Measurements from ENCODE around the gene FOXL1. TPM values are rescaled to one million over a fixed set of nuclear protein-coding genes. Genes with fewer than 3 reads are reported as not detected.

The FOXL1 gene
- total RNA-seq, result 0.05 and 0.23 TPM in 2 replicates

DNA sequence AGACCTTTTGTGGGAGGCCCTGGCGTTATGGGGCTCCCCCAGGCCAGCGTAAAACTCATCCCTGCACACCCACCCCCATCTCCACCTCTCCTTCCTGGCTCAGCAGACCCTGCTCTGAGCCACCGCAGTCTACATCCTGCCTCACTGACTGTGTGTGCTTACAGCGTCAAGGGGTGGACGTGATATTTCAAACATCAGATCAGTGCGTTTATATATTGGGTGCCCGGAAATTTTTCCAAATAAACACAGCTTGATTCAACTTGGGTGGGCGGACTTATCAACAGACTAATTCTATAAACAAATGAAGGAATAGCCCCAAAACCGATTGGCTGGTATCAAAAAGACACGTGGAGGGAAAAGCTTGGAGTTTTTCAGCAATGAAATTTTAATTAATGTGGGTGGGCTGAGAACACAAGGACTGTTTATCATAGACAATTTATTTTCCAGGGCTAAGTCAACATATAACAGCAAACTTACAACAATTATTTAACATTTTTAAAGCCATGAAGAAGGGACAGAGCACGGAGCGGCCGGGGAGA, at the start of gene FOXL1:
Gene FOXL1 (plus strand): TSS at position 489 of the 539 bp plus-strand sequence. CDS start 175 bp downstream, outside the sequence.
- peaks cover 10% of the 10 kb centered on the region for H3K4me1 Mint-ChIP-seq (ENCODE audit: low read depth)
- H3K27ac Mint-ChIP-seq, result no peak within 1 kb of the TSS
- H3K27me3 Mint-ChIP-seq (ENCODE audit: low read depth), result peaks cover 71% of the 10 kb centered on the region
- no peak for DNase-seq (ENCODE audit: low spot score)
- H3K36me3 Mint-ChIP-seq (ENCODE audit: low read depth), result no peaks in the 10 kb centered on the region
- intact Hi-C loops (cut with micrococcal nuclease), result loop anchor here (5.0 kb wide), 2 partner anchors 184 to 299 kb away; no protein-coding TSS in a partner anchor
- H3K4me3 Mint-ChIP-seq (ENCODE audit: low read depth), result peak within 1 kb of the TSS; percentile 33
- H3K9me3 Mint-ChIP-seq, result no peaks in the 10 kb centered on the region

DNA sequence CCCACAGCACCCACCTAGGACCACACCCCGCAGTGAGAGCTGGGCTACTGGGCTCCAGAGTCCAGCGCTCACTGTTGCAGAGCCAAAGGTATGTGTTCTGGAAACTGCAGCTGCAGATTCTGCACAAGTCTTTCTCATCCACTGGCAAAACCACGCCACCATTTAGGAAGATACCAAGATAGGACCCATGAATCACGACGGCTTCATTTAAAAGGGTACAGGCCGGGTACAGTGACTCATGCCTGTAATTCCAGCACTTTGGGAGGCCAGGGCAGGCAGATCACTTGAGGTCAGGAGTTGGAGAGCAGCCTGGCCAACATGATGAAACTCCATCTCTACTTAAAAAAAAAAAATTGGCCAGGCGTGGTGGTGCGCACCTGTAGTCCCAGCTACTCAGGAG, 49.2 kb upstream of the FOXL1 start:
- no peak for DNase-seq (ENCODE audit: low spot score)
- H3K9me3 Mint-ChIP-seq, result no peaks in the 10 kb centered on the region
- intact Hi-C loops (cut with micrococcal nuclease), result loop anchor here (10.0 kb wide), 1 partner anchor 454 kb away; no protein-coding TSS in a partner anchor
- no peak overlapping the region for H3K4me3 Mint-ChIP-seq (ENCODE audit: low read depth)
- H3K4me1 Mint-ChIP-seq (ENCODE audit: low read depth), result no peaks in the 10 kb centered on the region
- H3K27ac Mint-ChIP-seq, result no peak overlapping the region
- no peaks in the 10 kb centered on the region for H3K27me3 Mint-ChIP-seq (ENCODE audit: low read depth)
- peaks cover 3% of the 10 kb centered on the region for H3K36me3 Mint-ChIP-seq (ENCODE audit: low read depth)

DNA sequence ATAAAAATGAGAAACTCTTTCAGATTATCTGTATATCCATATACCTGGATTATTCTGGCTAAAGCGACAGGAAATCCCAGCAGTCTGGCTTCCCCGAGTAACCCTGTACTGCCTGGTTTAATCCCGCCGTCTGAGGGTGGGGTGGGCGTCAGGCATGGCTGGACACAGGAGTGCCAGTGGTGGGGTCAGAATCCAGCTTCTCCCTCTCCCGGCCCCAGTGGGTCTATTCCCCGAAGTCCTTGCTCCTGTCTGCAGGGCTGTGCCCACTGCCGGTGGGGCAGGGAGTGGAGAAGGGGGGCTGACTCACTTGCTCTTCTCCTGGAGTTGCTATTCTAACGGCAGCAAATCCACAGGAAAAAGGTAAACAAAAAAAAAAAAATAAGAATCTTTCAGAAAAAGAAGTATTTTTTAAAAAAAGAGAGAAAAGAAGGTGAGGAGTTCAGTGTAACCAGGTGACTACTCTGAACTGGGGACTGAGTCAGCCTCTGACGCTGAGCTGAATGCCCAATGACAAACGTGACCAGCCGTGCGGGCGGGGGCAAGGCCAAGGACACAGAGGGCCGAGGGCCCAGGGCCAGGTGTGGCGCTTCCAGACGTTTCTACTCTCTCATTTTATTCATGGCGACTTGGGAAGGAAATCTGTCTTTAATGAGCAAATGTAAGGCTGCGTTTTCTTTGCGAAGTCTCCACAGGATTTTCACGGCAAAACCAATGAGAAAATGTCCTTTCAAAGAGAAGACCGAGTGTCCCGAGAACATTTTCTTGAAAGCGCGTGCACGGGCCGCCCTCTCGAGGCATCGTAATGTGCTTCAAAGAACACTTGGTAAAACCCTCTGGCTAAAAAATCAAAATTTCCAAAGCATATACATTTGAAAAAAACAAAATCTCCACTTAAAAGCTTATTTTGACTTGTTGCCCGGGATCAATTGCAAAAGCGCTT, 47.8 kb upstream of the FOXL1 start:
- Mint-ChIP-seq H3K9me3 (no peaks in the 10 kb centered on the region), H3K36me3 (ENCODE audit: low read depth) (peaks cover 3% of the 10 kb centered on the region), H3K4me1 (ENCODE audit: low read depth) (no peaks in the 10 kb centered on the region), H3K27ac (no peak overlapping the region), H3K4me3 (ENCODE audit: low read depth) (no peak overlapping the region), H3K27me3 (ENCODE audit: low read depth) (no peaks in the 10 kb centered on the region)
- intact Hi-C loops (cut with micrococcal nuclease), result no loop called here
- no peak for DNase-seq (ENCODE audit: low spot score)

DNA sequence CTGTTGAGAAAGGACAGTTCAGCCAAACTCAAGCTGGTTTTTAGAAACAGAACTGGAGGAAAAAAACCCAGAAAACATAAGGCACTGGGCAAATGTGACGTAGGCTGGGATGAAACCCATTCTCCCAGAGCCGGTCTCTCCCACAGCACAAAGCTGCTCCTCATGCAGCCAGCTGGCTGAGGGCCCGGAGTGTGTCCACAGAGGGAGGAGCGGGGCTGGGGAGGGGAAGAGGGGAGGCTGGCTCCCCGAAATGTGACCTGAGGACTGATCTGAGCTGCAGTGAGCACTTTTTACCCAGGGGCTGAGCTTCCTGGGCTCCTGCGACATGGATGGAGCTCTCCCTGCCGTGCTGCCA, 47.2 kb upstream of the FOXL1 start:
- intact Hi-C loops (cut with micrococcal nuclease), result no loop called here
- no peak overlapping the region for H3K4me3 Mint-ChIP-seq (ENCODE audit: low read depth)
- H3K27me3 Mint-ChIP-seq (ENCODE audit: low read depth), result no peaks in the 10 kb centered on the region
- no peak for DNase-seq (ENCODE audit: low spot score)
- no peak overlapping the region for H3K27ac Mint-ChIP-seq
- H3K4me1 Mint-ChIP-seq (ENCODE audit: low read depth), result no peaks in the 10 kb centered on the region
- peaks cover 3% of the 10 kb centered on the region for H3K36me3 Mint-ChIP-seq (ENCODE audit: low read depth)
- H3K9me3 Mint-ChIP-seq, result no peaks in the 10 kb centered on the region

DNA sequence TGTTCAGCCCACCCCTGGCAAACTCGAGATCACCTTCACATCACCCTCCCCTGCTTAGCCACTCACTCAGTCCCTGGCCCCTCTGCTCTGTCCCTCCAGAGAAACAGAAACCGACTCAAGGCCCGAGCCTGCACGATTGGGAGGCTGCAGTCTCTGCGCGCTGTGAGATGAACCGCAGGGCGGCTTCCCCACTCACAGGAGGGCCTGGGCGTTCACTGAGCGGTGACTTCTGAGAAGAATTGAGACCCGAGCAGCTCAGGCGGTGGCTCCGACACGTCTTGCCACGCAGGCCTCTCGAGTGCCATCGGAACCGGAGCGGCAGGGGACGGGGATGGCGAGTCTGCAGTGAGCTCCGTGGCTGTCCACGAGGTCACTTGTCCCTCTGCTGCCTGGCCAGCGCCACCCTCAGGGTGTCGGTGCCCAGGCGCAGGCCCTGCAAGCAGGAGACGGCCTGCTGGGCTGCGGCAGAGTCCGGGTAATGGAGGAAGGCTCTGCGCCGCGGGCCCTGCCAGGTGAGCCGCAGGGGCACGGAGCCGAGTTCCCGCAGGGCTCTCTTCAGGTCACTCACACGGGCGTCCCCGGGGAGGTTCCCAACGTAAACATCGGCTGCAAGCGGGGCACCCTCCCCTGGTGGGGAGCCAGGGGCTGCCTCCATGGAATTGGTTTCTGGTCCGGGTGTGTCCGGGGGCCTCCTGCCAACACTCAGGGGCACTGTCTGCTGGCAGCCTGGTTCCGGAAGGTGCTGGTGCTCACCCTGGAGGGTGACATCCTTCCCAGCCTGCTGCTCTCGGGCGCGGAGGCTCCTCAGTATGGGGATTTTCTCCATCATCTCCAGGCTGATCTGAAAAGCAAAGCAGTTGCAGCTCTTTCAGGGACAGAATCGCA, 46.5 kb upstream of the FOXL1 start:
- H3K4me1 Mint-ChIP-seq (ENCODE audit: low read depth), result no peaks in the 10 kb centered on the region
- no peak for DNase-seq (ENCODE audit: low spot score)
- no peak overlapping the region for H3K27ac Mint-ChIP-seq
- no peaks in the 10 kb centered on the region for H3K9me3 Mint-ChIP-seq
- intact Hi-C loops (cut with micrococcal nuclease), result no loop called here
- no peak overlapping the region for H3K4me3 Mint-ChIP-seq (ENCODE audit: low read depth)
- no peaks in the 10 kb centered on the region for H3K27me3 Mint-ChIP-seq (ENCODE audit: low read depth)
- peaks cover 3% of the 10 kb centered on the region for H3K36me3 Mint-ChIP-seq (ENCODE audit: low read depth)

DNA sequence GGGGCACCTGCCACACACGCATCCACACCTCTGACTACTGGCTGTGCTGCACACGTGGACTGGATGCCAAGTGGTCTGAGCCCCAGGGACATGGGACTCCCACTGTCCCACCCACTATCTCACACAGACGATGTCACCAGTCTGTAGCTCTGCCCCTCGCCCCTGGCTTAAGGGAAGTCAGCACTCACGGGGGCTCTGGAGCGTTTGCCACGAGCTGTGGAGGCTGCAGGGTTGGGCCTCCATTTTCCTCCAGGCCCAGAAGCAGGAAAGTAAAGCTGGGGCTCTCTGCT, 45.9 kb upstream of the FOXL1 start:
- Mint-ChIP-seq H3K4me3 (ENCODE audit: low read depth) (no peak overlapping the region), H3K27me3 (ENCODE audit: low read depth) (no peaks in the 10 kb centered on the region), H3K4me1 (ENCODE audit: low read depth) (no peaks in the 10 kb centered on the region), H3K27ac (no peak overlapping the region), H3K9me3 (no peaks in the 10 kb centered on the region), H3K36me3 (ENCODE audit: low read depth) (peaks cover 3% of the 10 kb centered on the region)
- intact Hi-C loops (cut with micrococcal nuclease), result no loop called here
- no peak for DNase-seq (ENCODE audit: low spot score)

DNA sequence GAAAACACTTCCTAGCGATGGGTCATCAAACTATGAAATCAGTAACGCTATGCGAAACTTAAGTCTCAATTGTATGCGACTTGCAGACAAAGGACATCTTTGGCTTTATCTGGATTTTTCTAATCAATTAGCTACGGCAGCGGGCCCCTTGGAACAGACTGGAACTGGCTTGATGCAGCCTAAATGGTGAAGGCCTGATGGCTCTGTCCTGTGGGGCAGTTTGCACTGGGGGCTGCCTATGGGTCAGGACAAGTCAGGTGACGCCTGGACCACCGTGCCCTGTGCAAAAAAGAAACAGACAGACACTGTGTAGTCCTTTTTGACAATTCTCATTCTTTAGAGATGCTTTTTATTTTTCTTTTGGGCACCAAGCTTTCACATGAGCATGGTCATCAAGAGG, 45.3 kb upstream of the FOXL1 start:
- Mint-ChIP-seq H3K27ac (no peak overlapping the region), H3K4me1 (ENCODE audit: low read depth) (no peaks in the 10 kb centered on the region), H3K4me3 (ENCODE audit: low read depth) (no peak overlapping the region), H3K27me3 (ENCODE audit: low read depth) (no peaks in the 10 kb centered on the region), H3K36me3 (ENCODE audit: low read depth) (peaks cover 3% of the 10 kb centered on the region), H3K9me3 (no peaks in the 10 kb centered on the region)
- DNase-seq (ENCODE audit: low spot score), result no peak
- intact Hi-C loops (cut with micrococcal nuclease), result no loop called here

DNA sequence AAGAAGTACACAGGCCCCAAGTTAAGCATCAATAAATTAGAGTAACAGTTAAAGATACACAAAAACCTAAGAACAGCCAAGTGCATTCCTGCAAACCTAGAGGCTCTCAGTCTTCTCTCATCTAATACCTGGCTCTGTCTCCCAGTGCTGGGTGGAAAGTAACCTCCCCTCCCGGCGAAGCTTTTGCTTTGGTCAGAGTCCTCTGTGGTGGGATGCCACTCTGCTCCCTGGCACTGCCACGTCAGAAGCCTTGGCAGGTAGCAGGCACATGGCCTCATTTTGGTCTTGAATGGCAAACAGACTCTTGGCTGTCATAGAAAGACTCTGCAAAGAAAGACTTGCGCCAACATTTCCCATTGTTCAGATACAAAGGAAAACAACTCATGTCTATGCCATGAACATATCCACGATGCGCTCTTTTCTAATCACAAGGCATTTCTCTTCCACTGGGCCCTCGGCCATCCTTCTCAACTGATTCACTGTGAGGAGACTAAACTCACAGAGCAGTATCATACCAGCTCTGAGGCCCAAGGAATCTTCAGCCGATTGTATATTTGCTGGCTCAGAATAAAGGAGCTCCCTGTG, 44.5 kb upstream of the FOXL1 start:
- DNase-seq (ENCODE audit: low spot score), result no peak
- intact Hi-C loops (cut with micrococcal nuclease), result no loop called here
- H3K27me3 Mint-ChIP-seq (ENCODE audit: low read depth), result no peaks in the 10 kb centered on the region
- no peaks in the 10 kb centered on the region for H3K9me3 Mint-ChIP-seq
- H3K4me1 Mint-ChIP-seq (ENCODE audit: low read depth), result no peaks in the 10 kb centered on the region
- H3K4me3 Mint-ChIP-seq (ENCODE audit: low read depth), result no peak overlapping the region
- H3K27ac Mint-ChIP-seq, result no peak overlapping the region
- H3K36me3 Mint-ChIP-seq (ENCODE audit: low read depth), result peaks cover 7% of the 10 kb centered on the region

DNA sequence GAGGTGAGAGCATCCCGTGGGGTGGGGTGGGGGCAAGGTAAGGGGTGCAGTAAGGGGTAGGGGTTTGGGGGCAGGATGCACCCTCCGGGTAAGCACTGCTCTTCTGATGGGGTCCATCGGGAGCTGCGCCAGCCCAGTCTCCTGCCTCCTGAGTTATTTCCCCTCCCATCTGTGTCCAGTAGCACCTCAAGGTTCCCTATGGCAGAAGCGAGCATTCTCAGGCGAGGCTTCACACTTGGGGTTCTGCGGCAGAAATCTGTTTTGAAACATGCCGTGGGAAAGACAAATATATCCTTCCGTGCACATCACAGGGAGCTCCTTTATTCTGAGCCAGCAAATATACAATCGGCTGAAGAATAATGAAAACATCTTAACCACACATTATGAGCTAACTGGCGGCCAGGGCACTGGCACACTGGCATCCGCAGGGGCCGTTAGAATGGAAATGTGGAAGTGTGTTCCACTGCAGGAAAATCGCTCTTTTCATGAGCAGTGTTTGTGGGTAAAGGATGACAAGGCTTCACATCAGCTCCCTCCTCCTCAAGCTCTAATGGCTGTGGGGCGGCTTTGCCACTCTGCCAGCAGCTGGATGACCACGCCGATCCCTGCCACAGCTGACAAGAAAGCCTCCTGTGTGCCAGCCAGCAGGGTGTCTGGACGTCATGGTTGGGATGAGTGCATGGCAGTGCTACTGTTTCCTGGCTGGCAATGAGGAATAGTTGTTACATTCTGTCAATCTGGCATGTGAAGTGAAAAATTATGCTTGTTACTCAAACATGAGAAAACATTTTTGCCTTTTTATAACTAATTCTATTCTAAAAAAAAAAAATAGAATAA, 43.4 kb upstream of the FOXL1 start:
- Mint-ChIP-seq H3K9me3 (no peaks in the 10 kb centered on the region), H3K4me3 (ENCODE audit: low read depth) (no peak overlapping the region), H3K36me3 (ENCODE audit: low read depth) (peaks cover 11% of the 10 kb centered on the region), H3K27me3 (ENCODE audit: low read depth) (no peaks in the 10 kb centered on the region), H3K27ac (no peak overlapping the region), H3K4me1 (ENCODE audit: low read depth) (no peaks in the 10 kb centered on the region)
- DNase-seq (ENCODE audit: low spot score), result no peak
- intact Hi-C loops (cut with micrococcal nuclease), result no loop called here

DNA sequence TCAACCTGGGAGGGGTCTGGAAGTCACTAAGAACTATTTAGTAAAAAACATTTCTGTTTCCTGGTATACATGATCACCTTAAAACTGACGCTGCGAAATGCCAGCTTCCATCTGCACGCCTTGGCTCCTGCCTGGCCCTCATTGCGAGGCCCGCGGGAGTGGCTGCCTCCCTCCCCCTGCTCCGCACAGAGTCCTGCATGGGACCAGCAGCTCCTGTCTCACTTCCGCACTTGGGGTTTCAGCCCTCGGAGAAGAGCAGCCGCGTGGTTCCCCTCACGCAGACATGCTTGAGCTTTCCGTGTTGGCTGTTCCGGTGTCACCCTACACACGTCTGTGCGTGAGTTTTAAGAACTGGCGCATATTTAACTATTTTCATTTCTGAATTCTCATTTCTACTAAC, 41.7 kb upstream of the FOXL1 start:
- no peaks in the 10 kb centered on the region for H3K27me3 Mint-ChIP-seq (ENCODE audit: low read depth)
- H3K4me1 Mint-ChIP-seq (ENCODE audit: low read depth), result no peaks in the 10 kb centered on the region
- no peaks in the 10 kb centered on the region for H3K9me3 Mint-ChIP-seq
- no peak for DNase-seq (ENCODE audit: low spot score)
- intact Hi-C loops (cut with micrococcal nuclease), result no loop called here
- H3K4me3 Mint-ChIP-seq (ENCODE audit: low read depth), result no peak overlapping the region
- H3K27ac Mint-ChIP-seq, result no peak overlapping the region
- H3K36me3 Mint-ChIP-seq (ENCODE audit: low read depth), result peaks cover 22% of the 10 kb centered on the region

DNA sequence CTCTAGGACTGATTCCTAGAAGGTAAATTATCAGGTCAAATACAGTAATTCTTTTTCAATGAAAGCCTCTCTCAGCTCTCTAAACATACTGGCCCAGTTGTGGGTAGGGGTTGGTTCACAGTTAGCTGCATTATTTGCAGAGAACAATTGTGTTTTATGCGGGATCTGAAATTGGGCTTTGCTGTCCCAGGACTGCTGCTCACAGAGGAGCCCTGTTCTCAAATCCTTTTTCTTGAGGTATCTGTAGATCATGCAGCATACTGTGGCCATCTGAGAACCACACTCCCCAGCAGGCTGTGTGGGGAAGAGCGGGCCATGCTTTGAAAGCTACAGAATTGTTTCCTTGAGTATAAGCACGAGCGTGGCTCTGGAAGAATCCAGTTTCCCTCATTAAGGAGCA, 40.9 kb upstream of the FOXL1 start:
- H3K27ac Mint-ChIP-seq, result no peak overlapping the region
- H3K36me3 Mint-ChIP-seq (ENCODE audit: low read depth), result peaks cover 28% of the 10 kb centered on the region
- no peaks in the 10 kb centered on the region for H3K4me1 Mint-ChIP-seq (ENCODE audit: low read depth)
- no peaks in the 10 kb centered on the region for H3K27me3 Mint-ChIP-seq (ENCODE audit: low read depth)
- no peaks in the 10 kb centered on the region for H3K9me3 Mint-ChIP-seq
- intact Hi-C loops (cut with micrococcal nuclease), result no loop called here
- no peak overlapping the region for H3K4me3 Mint-ChIP-seq (ENCODE audit: low read depth)
- DNase-seq (ENCODE audit: low spot score), result no peak

DNA sequence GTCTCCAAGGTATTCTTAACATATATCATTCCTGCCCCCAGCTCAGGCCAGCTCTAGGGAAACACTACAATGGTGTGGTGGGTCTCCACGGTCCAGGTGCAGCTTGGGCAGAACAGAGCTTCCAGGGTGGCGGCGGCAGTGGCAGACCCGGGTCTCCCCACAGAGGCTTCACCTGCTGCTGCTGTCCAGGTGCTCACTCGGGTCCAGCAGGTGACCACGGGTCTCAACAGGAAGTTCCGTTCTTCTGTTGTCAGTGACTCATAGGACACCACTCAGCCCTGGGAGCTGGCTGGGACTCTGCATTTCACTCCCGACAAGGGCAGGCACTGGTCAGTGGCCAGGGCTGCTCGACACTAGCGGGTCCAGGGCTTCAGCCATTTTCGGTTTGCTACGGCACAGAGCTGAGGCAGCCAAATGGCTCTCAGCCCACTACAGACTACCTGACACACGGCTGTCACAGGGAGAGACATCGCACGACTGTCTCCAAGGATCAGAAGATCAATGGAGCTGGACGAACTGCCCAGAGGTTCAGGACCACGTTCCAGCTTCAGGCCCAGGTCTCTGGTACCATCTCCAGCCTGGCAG, 40.1 kb upstream of the FOXL1 start:
- no peaks in the 10 kb centered on the region for H3K27me3 Mint-ChIP-seq (ENCODE audit: low read depth)
- DNase-seq (ENCODE audit: low spot score), result no peak
- intact Hi-C loops (cut with micrococcal nuclease), result no loop called here
- H3K36me3 Mint-ChIP-seq (ENCODE audit: low read depth), result peaks cover 32% of the 10 kb centered on the region
- H3K9me3 Mint-ChIP-seq, result no peaks in the 10 kb centered on the region
- H3K4me3 Mint-ChIP-seq (ENCODE audit: low read depth), result no peak overlapping the region
- H3K4me1 Mint-ChIP-seq (ENCODE audit: low read depth), result no peaks in the 10 kb centered on the region
- no peak overlapping the region for H3K27ac Mint-ChIP-seq

Data from activated T-helper 2 cell treated with anti-CD3 and anti-CD28 coated beads, Interferon-gamma antibody, Interleukin-2, Interleukin-4, amounts not matched to agents 10 μg/mL and 5 μg/mL and 100 μg/mL, durations not matched to agents 14 hours and 24 hours and 36 hours (primary cell).